ENCODE data around the gene DACT3. TPM values are rescaled to one million over a fixed set of nuclear protein-coding genes. Genes with fewer than 3 reads are reported as not detected.

Gene DACT3
- total and polyA plus RNA-seq, 2 of the 4 experiments (the other 2 are of a cell fraction), result 1.6 to 4.9 TPM

GRCh38 chr19:46640656-46641055 lies 20.3 kb downstream of the DACT3 start:
- intact Hi-C loops (cut with micrococcal nuclease) (no loop called here), dilution Hi-C loops (cut with HindIII; ENCODE audit: low sequenced_read_pairs, unreplicated experiment) (no loop called here), in situ Hi-C loops (cut with MboI; ENCODE audit: low sequenced_read_pairs) (no loop called here)
- H3K56ac ChIP-seq (ENCODE audit: extremely low read depth, insufficient read depth, low read length), result no peak overlapping the region
- H3K27ac ChIP-seq (ENCODE audit: insufficient read depth, low read length), result no peak overlapping the region
- H3K36me3 ChIP-seq (ENCODE audit: control insufficient read depth, insufficient read depth, low read length), result no peaks in the 10 kb centered on the region
- no peak overlapping the region for H4K8ac ChIP-seq (ENCODE audit: low read depth in 2 of 2, low read length in 2 of 2)
- WGBS, 2 experiments (ENCODE audit: extremely low coverage in 2 of 2, insufficient read length in 1 of 2), result 80% methylated on average over 1 of the region's 2 CpGs; no CpG with 5 or more reads in 1 of the 2 experiments
- no peak overlapping the region for H4K5ac ChIP-seq (ENCODE audit: low read depth, low read length)
- no peak overlapping the region for H3K18ac ChIP-seq (ENCODE audit: low read depth, low read length)
- ChIA-PET POLR2A (ENCODE audit: unreplicated experiment) (no interaction called here), CTCF (no interaction called here)
- no peaks in the 10 kb centered on the region for H3K9me1 ChIP-seq (ENCODE audit: insufficient read depth, low read length)
- no TSS peak for BruUV-seq (replicated peaks)
- H2AFZ ChIP-seq (replicated peaks; ENCODE audit: low read length, poor library complexity), result no peak overlapping the region
- no peak overlapping the region for H4K91ac ChIP-seq (ENCODE audit: insufficient read depth, low read depth, low read length)
- H3K27me3 ChIP-seq (ENCODE audit: control insufficient read depth, insufficient read depth, low read length), result no peaks in the 10 kb centered on the region; the same call in 1 of the 2 replicates
- H2AK9ac ChIP-seq (replicated peaks; ENCODE audit: low read depth, low read length, poor library complexity), result no peak overlapping the region
- no peak overlapping the region for H2BK5ac ChIP-seq (ENCODE audit: low read depth, low read length, poor library complexity, severe bottlenecking)
- no peak overlapping the region for H3K23ac ChIP-seq (ENCODE audit: low read depth, low read length)
- H3K4ac ChIP-seq (ENCODE audit: low read depth, low read length), result no peak overlapping the region
- no peak overlapping the region for H2AK5ac ChIP-seq (ENCODE audit: low read depth, low read length)
- TF ChIP-seq MXI1 (IDR thresholded peaks at IDR 0.05; ENCODE audit: borderline replicate concordance, low read depth, low read length) (no peak), POLR2A (IDR thresholded peaks at IDR 0.05; ENCODE audit: low read depth, low read length) (no peak), MAFK (IDR thresholded peaks at IDR 0.05; ENCODE audit: low read depth, low read length) (no peak), RAD21 (IDR thresholded peaks at IDR 0.05; ENCODE audit: low read length) (no peak)
- H2BK20ac ChIP-seq (ENCODE audit: low read depth, low read length), result no peak overlapping the region
- no peak for ATAC-seq (ENCODE audit: low read depth)
- H3K14ac ChIP-seq (replicated peaks; ENCODE audit: low read depth, low read length), result no peak overlapping the region
- H2BK120ac ChIP-seq (ENCODE audit: low read depth, low read length), result no peak overlapping the region
- H3K4me1 ChIP-seq (ENCODE audit: control insufficient read depth, insufficient read depth, low read length), result peaks cover 3% of the 10 kb centered on the region; the same call in 1 of the 2 replicates
- H3K79me1 ChIP-seq (ENCODE audit: low read depth in 1 of 2, low read length in 2 of 2), result no peaks in the 10 kb centered on the region
- H3K9ac ChIP-seq (ENCODE audit: low read depth, low read length), result no peak overlapping the region
- no peaks in the 10 kb centered on the region for H3K9me3 ChIP-seq (ENCODE audit: control insufficient read depth, insufficient read depth, low read length)
- peaks cover 4% of the 10 kb centered on the region; the same call in 1 of the 2 replicates for H4K20me1 ChIP-seq (ENCODE audit: insufficient read depth, low read length)
- no peak overlapping the region for H3K4me2 ChIP-seq (ENCODE audit: low read depth, low read length)
- DNase-seq, result no peak
- no peak overlapping the region for H3K4me3 ChIP-seq (ENCODE audit: insufficient read depth, low read depth, low read length)
- H2BK15ac ChIP-seq (ENCODE audit: low read depth, low read length), result no peak overlapping the region
